Glomerular visceral epithelial cell (primary cell): Measurements from ENCODE around the gene CCDC194.
"Not testable (repeated sequence)": the region's sequence is repeated elsewhere in the genome, so short reads cannot be mapped to it uniquely, and the experiment has no call there.

Source experiments
- DNase-seq: peaks from one replicate; pipeline ENCODE4 v3.0.0-alpha.2; 2016; ENCODE audit errors: extremely low spot score

Gene CCDC194

GRCh38 chr19:17376935-17377600 lies 16.9 kb downstream of the CCDC194 start, which contains the start of gene PLVAP:
Gene PLVAP (minus strand): TSS chr19:17377342. CDS start chr19:17377288, 54 bp downstream.
- no peak for DNase-seq

- DNase-seq: no peak
Measured at GRCh38 chr19:17370026-17370587, 23.9 kb downstream of the CCDC194 start.

GRCh38 chr19:17365361-17365760 lies 28.6 kb downstream of the CCDC194 start:
- no peak for DNase-seq

- DNase-seq: not testable (repeated sequence)
Measured at GRCh38 chr19:17363852-17364605, 30.0 kb downstream of the CCDC194 start.

GRCh38 chr19:17359905-17360800 lies 33.8 kb downstream of the CCDC194 start:
- DNase-seq: no peak

GRCh38 chr19:17358395-17358794 lies 35.6 kb downstream of the CCDC194 start:
- no peak for DNase-seq

- no peak for DNase-seq
Measured at GRCh38 chr19:17357724-17358123, 36.3 kb downstream of the CCDC194 start.

- DNase-seq: no peak
Measured at GRCh38 chr19:17357078-17357666, 36.8 kb downstream of the CCDC194 start.

GRCh38 chr19:17353386-17353785 lies 40.6 kb downstream of the CCDC194 start:
- DNase-seq: no peak

GRCh38 chr19:17352608-17353280 lies 41.3 kb downstream of the CCDC194 start:
- no peak for DNase-seq

- DNase-seq: no peak
Measured at GRCh38 chr19:17351815-17352435, 42.1 kb downstream of the CCDC194 start.

GRCh38 chr19:17348700-17349099 lies 45.3 kb downstream of the CCDC194 start:
- peak; percentile 70 for DNase-seq

GRCh38 chr19:17347877-17348276 lies 46.1 kb downstream of the CCDC194 start:
- DNase-seq: no peak

- peak; percentile 23 for DNase-seq
Measured at GRCh38 chr19:17347361-17347760, 46.6 kb downstream of the CCDC194 start.

- DNase-seq: peak; percentile 74
Measured at GRCh38 chr19:17346109-17346671, 47.8 kb downstream of the CCDC194 start.

- no peak for DNase-seq
Measured at GRCh38 chr19:17341845-17342244, 52.2 kb downstream of the CCDC194 start.

GRCh38 chr19:17341386-17341785 lies 52.6 kb downstream of the CCDC194 start:
- DNase-seq: no peak

- DNase-seq: no peak
Measured at GRCh38 chr19:17340871-17341357, 53.1 kb downstream of the CCDC194 start.
